Measurements from ENCODE around the gene ANKRD6. TPM values are rescaled to one million over a fixed set of nuclear protein-coding genes. Genes with fewer than 3 reads are reported as not detected.

ANKRD6 gene
- total and polyA plus RNA-seq, 8 donors: 6.3 to 14.7 (median 9.6) TPM

DNA sequence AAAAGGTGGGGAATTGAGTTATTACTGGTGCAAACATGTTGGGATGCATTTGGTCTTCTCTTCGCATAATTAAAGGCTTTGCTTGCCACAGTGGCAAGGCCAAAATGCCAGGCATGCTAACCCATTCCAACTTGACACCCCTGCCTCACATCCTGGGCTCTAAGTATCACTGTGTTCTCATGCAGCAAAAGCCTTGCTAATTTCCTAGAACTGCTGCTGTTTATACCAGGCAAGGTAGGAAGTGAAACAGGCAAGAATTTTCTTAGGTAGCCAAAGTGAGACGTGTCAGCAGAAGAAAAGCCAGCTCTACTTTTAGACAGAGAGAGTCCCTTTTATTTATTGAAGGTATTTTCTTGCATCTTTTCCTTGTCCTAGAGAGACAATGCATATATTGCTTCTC is 164.4 kb downstream of the ANKRD6 start:
- H3K4me3 ChIP-seq: no peak overlapping the region
- DNase-seq (no peak), ATAC-seq (no peak), FAIRE-seq (no peak)
- H3K36me3 ChIP-seq: no peaks in the 10 kb centered on the region
- TF ChIP-seq, protein P1, sequence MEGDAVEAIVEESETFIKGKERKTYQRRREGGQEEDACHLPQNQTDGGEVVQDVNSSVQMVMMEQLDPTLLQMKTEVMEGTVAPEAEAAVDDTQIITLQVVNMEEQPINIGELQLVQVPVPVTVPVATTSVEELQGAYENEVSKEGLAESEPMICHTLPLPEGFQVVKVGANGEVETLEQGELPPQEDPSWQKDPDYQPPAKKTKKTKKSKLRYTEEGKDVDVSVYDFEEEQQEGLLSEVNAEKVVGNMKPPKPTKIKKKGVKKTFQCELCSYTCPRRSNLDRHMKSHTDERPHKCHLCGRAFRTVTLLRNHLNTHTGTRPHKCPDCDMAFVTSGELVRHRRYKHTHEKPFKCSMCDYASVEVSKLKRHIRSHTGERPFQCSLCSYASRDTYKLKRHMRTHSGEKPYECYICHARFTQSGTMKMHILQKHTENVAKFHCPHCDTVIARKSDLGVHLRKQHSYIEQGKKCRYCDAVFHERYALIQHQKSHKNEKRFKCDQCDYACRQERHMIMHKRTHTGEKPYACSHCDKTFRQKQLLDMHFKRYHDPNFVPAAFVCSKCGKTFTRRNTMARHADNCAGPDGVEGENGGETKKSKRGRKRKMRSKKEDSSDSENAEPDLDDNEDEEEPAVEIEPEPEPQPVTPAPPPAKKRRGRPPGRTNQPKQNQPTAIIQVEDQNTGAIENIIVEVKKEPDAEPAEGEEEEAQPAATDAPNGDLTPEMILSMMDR (IDR thresholded peaks at IDR 0.05): no peak
- no peaks in the 10 kb centered on the region for H3K27me3 ChIP-seq
- no peaks in the 10 kb centered on the region for H3K4me1 ChIP-seq
- intact Hi-C loops (cut with DNase I): no loop called here
- WGBS, 2 donors: 48 to 64% methylated on average over 2 of the region's 2 CpGs
- no peaks in the 10 kb centered on the region for H3K9me3 ChIP-seq
- H3K27ac ChIP-seq: no peak overlapping the region

DNA sequence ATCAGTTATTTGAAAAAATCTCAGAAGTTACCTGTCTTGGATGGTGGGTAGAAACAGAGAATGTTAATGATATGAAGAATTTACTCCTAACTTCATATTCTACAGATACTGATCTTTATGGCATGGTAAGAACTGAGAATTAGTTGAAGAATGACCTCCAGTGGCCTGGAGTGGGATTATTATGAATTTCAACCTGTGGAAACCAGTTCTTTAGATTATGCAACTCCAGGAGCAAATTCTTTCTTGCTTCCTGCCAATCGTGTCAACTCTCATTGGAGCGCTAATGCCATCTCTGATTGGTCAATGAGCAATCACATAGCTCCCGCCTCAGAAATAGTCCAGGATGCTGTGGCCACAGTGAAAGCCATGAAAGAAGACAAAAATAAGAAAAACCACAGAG is 165.0 kb downstream of the ANKRD6 start:
- FAIRE-seq (no peak), ATAC-seq (peak; percentile 71 to 93 (median 78)), DNase-seq (peak in 1 of 6 donors; percentile 27)
- no peak overlapping the region for H3K4me3 ChIP-seq
- intact Hi-C loops (cut with DNase I): no loop called here
- no peaks in the 10 kb centered on the region for H3K9me3 ChIP-seq
- 28 to 36% methylated on average over 3 of the region's 3 CpGs for WGBS, 2 donors
- no peaks in the 10 kb centered on the region for H3K36me3 ChIP-seq
- H3K27ac ChIP-seq: no peak overlapping the region
- H3K4me1 ChIP-seq: no peaks in the 10 kb centered on the region
- H3K27me3 ChIP-seq: no peaks in the 10 kb centered on the region
- TF ChIP-seq, protein P1 (IDR thresholded peaks at IDR 0.05): peak in 1 of 4 donors; percentile 23

DNA sequence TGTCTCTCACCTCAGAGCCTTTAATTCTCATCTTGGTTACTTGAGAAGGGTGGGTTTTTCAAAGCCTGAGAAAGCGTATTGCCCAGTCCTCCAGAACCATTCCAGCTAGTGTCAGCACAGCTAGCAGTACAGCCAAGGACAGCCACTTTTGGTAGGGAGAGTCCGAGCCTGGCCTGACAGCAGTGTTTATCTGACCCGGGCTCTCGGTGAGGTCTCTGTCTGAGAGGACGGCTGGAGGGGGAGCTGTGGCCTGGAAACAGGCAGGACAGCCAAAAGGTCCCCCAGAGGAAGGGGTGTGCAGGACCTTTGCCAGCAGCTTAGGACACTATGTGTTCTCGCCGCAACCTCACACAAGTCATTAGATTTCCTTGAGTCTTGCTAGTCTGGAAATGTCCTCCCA is 166.8 kb downstream of the ANKRD6 start:
- Histone ChIP-seq H3K27me3 (no peaks in the 10 kb centered on the region), H3K4me3 (no peak overlapping the region), H3K9me3 (no peaks in the 10 kb centered on the region), H3K27ac (no peak overlapping the region), H3K4me1 (no peaks in the 10 kb centered on the region), H3K36me3 (no peaks in the 10 kb centered on the region)
- ATAC-seq (no peak), DNase-seq (no peak), FAIRE-seq (no peak)
- TF ChIP-seq, protein P1 (IDR thresholded peaks at IDR 0.05): no peak
- 76 to 78% methylated on average over 7 of the region's 7 CpGs for WGBS, 2 donors
- intact Hi-C loops (cut with DNase I): loop anchor here in 1 of 3 donors (5.0 kb wide), 1 partner anchor 167 kb away; the partner anchor contains the start of gene ANKRD6

DNA sequence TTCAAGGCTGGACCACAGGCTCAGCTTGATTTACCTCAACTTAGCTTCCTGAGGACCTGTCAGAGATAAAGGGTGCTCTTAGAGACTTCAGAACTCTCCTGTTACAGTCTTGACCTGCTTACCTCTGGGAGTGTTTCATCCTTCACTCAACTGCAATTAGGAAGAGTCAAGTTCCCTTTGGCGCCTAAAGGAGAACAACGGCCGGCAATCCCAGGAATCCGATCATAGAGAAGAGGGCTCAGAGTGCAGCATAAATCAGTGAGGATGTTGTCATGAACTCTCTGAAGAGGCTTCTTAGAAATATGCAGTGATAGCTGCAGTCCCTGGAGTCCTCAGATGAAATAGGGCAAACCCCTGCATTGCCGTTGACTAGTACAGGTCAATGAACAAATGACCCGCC is 169.2 kb downstream of the ANKRD6 start:
- Histone ChIP-seq H3K4me3 (no peak overlapping the region), H3K27me3 (no peaks in the 10 kb centered on the region), H3K4me1 (no peaks in the 10 kb centered on the region), H3K36me3 (no peaks in the 10 kb centered on the region), H3K9me3 (no peaks in the 10 kb centered on the region), H3K27ac (no peak overlapping the region)
- ATAC-seq (no peak), FAIRE-seq (no peak), DNase-seq (no peak)
- intact Hi-C loops (cut with DNase I): loop anchor here in 1 of 3 donors (5.0 kb wide), 1 partner anchor 170 kb away; the partner anchor contains the start of gene ANKRD6
- 91 to 94% methylated on average over 6 of the region's 6 CpGs for WGBS, 2 donors
- TF ChIP-seq, protein P1 (IDR thresholded peaks at IDR 0.05): no peak

DNA sequence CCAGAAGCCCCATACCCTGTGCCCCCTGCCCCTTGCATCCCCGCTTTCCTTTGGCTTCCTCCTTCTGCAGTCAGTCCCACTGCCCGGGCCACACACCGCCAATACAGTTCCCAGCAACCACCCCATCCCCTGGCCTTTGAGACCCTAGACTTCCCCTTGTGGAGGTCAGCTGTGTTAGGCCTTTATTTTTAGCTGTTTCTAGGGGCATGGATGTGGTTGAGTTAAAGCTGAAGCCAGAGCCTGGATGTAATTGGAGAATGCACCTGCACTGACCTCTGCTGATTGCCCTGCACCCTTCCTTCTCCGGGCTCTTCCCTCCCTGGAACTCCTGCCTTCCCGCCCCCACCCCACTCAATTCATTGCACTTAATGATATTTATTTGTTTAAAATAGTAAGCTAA is 171.7 kb downstream of the ANKRD6 start:
- Histone ChIP-seq H3K36me3 (no peaks in the 10 kb centered on the region), H3K4me3 (no peak overlapping the region), H3K9me3 (no peaks in the 10 kb centered on the region), H3K27ac (no peak overlapping the region), H3K27me3 (no peaks in the 10 kb centered on the region), H3K4me1 (no peaks in the 10 kb centered on the region)
- TF ChIP-seq, protein P1 (IDR thresholded peaks at IDR 0.05): no peak
- WGBS, 2 donors: 90 to 93% methylated on average over 5 of the region's 5 CpGs
- no peak for ATAC-seq
- intact Hi-C loops (cut with DNase I): loop anchor here in 2 of 3 donors (5.0 kb wide), 2 partner anchors 167 to 172 kb away; partner anchors contain the start of gene ANKRD6 (in 1 of the 2)
- no peak for FAIRE-seq
- no peak for DNase-seq
